K562 (cell line): ENCODE data around the gene AHI1. TPM values are rescaled to one million over a fixed set of nuclear protein-coding genes. Genes with fewer than 3 reads are reported as not detected.

Experiments used
- ARHGAP35 ChIP-seq: fragments of 450-650 bp; IDR thresholded peaks from 2 replicates; pipeline ENCODE4 v1.6.1; 2018; ENCODE audit not compliant: partially characterized antibody
- BRF1 ChIP-seq: IDR thresholded peaks from 3 replicates; pipeline ENCODE4 v1.6.1; 2011; ENCODE audit warnings: borderline replicate concordance, mild to moderate bottlenecking; ENCODE audit not compliant: insufficient read length; ENCODE audit errors: extremely low read depth
- CCAR2 ChIP-seq: fragments of 200-400 bp; formaldehyde crosslinking; IDR thresholded peaks from 2 replicates; pipeline ENCODE4 v1.6.1; 2017; ENCODE audit warnings: mild to moderate bottlenecking, low read depth, low read length
- HDAC6 ChIP-seq: IDR thresholded peaks from 2 replicates; pipeline ENCODE4 v1.6.1; 2012; ENCODE audit warnings: low read depth, mild to moderate bottlenecking, control low read depth, inconsistent platforms, low read length, moderate library complexity
- HMGN3 ChIP-seq: IDR thresholded peaks from 2 replicates; pipeline ENCODE4 v1.6.1; 2011; ENCODE audit warnings: borderline replicate concordance, low read depth, mild to moderate bottlenecking, mixed read lengths, low read length; ENCODE audit not compliant: insufficient read length; ENCODE audit errors: extremely low read depth
- ID3 ChIP-seq, 2 experiments: fragments of 250-450 bp in 1 of 2; fragments of 450-650 bp in 1 of 2; sonication (Bioruptor Pico) in 1 of 2; IDR thresholded peaks; 2 replicates each; pipeline versions ENCODE4 v1.6.1 to v1.8.0; 2016 to 2021; ENCODE audit warnings: mild to moderate bottlenecking in 2 of 2, moderate library complexity in 2 of 2, missing compliant biosample characterization in 1 of 2, missing genetic modification characterization in 1 of 2
- ILF3 ChIP-seq: fragments of 450-650 bp; IDR thresholded peaks from 2 replicates; pipeline ENCODE4 v1.6.1; 2018; ENCODE audit warnings: antibody characterized with exemption, mild to moderate bottlenecking, moderate library complexity, borderline replicate concordance
- JUND ChIP-seq, 2 experiments: IDR thresholded peaks; 2 replicates in 1 of 2; 3 replicates in 1 of 2; pipeline ENCODE4 v1.6.1; 2011; ENCODE audit warnings: borderline replicate concordance in 2 of 2, low read depth in 2 of 2, low read length in 2 of 2, improper control_type of control experiment in 1 of 2, missing biosample characterization in 1 of 2, missing genetic modification characterization in 1 of 2, missing genetic modification reagents in 1 of 2
- KLF13 ChIP-seq: fragments of 450-650 bp; IDR thresholded peaks from 2 replicates; pipeline ENCODE4 v1.6.1; 2016; ENCODE audit warnings: missing genetic modification characterization, low read depth, mild to moderate bottlenecking, missing compliant biosample characterization, moderate library complexity, borderline replicate concordance
- SOX6 ChIP-seq: fragments of 450-650 bp; IDR thresholded peaks from 2 replicates; pipeline ENCODE4 v1.6.1; 2014; ENCODE audit warnings: mild to moderate bottlenecking
- TCF7L2 ChIP-seq: fragments of 150-350 bp; IDR thresholded peaks from 2 replicates; pipeline ENCODE4 v1.6.1; 2016; ENCODE audit warnings: low read depth, mild to moderate bottlenecking, low read length, moderate library complexity
- ZNF239 ChIP-seq: fragments of 250-450 bp; sonication (Bioruptor Pico); IDR thresholded peaks from 2 replicates; pipeline ENCODE4 v1.4.0; 2020; ENCODE audit warnings: mild to moderate bottlenecking
- ZNF699 ChIP-seq: fragments of 250-450 bp; sonication (Bioruptor Pico); IDR thresholded peaks from 2 replicates; pipeline ENCODE4 v1.8.0; 2021; ENCODE audit warnings: mild to moderate bottlenecking, moderate library complexity; ENCODE audit not compliant: insufficient replicate concordance
- polyA plus RNA-seq, 8 experiments: library from polyadenylated mRNA; depleted of rRNA in 4 of 8; stranded (reverse) in 5 of 8; unstranded in 3 of 8; fragments of >200 nt; fragmentation: Nextera tagmentation in 2 of 8; fragmentation: Illumina TruSeq in 1 of 8; extraction: Ambion mirVana in 2 of 8; extraction: Trizol in 1 of 8; gene quantifications; 2 replicates each; pipeline versions ENCODE4 v1.2.1 to v1.2.3, GENCODE V29; 2011 to 2014; ENCODE audit warnings: inconsistent platforms in 1 of 8, missing spikeins in 1 of 8
- total RNA-seq, 7 experiments: library from RNA; depleted of rRNA in 6 of 7; stranded (reverse); fragments of >200 nt in 6 of 7; fragmentation: Illumina TruSeq in 2 of 7; extraction: Trizol in 2 of 7; gene quantifications; 2 replicates each; pipeline versions ENCODE4 v1.2.1 to v1.2.3, GENCODE V29; 2011 to 2021; ENCODE audit warnings: low replicate concordance in 1 of 7
- TF ChIP-seq, protein P1 (sequence below): fragments of 250-450 bp; sonication (Bioruptor Pico); IDR thresholded peaks from 2 replicates; pipeline ENCODE4 v1.4.0; 2020
- TF ChIP-seq, protein P2 (sequence below): sonication (generic); formaldehyde crosslinking; IDR thresholded peaks from 2 replicates; pipeline ENCODE4 v1.8.1; 2023; ENCODE audit warnings: mild to moderate bottlenecking, missing genetic modification reagents
- TF ChIP-seq, protein P3 (sequence below): fragments of 450-650 bp; IDR thresholded peaks from 2 replicates; pipeline ENCODE4 v1.6.1; 2016

AHI1 gene
- total and polyA plus RNA-seq, 9 of the 15 experiments (the other 6 are each of a cell fraction or from before 2014, with no cell fraction given), result 24.7 to 54.9 (median 32.2) TPM

DNA sequence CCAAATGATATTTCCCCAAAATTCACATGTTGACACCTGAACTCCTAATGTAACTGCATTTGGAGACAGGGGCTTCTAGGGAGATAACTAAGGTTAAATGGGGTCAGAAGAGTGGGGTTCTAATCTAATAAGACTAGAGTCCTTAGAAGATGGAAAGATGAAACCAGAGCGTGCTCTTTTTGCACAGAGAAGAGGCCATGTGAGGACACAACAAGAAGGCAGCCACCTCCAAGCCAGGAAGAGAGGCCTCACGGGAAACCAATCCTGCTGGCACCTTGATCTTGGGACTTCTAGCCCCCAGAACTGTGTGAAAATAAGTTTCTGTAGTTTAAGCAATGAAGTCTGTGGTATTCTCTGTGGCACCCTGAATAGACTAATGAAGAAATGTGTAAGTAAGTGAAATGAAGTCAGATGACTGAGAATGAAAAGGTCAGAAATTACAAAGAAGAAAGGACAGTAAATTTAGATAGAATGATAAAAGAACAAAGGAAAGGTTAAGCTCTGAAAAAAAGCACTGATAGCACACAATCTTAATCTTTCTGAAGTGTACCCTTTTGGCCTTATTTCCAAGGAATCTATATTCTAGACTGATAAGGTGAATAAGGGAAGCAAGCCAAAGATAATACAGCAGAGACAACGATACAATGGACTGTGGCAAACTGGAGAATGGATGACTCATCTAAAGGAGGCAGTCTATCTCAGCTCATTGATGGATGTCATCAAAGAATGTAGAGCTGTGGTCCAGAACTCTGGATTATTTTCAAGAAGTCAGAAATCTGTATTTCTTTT is 206.1 kb downstream of the AHI1 start (continued):
- no peak for TF ChIP-seq HMGN3
- TF ChIP-seq ID3 (CRISPR knock-in tag; IDR thresholded peaks at IDR 0.05), result no peak
- peak; percentile 85; the same call in 1 of the 2 replicates for TF ChIP-seq ID3 (tag; IDR thresholded peaks at IDR 0.05)
- TF ChIP-seq, protein P1, sequence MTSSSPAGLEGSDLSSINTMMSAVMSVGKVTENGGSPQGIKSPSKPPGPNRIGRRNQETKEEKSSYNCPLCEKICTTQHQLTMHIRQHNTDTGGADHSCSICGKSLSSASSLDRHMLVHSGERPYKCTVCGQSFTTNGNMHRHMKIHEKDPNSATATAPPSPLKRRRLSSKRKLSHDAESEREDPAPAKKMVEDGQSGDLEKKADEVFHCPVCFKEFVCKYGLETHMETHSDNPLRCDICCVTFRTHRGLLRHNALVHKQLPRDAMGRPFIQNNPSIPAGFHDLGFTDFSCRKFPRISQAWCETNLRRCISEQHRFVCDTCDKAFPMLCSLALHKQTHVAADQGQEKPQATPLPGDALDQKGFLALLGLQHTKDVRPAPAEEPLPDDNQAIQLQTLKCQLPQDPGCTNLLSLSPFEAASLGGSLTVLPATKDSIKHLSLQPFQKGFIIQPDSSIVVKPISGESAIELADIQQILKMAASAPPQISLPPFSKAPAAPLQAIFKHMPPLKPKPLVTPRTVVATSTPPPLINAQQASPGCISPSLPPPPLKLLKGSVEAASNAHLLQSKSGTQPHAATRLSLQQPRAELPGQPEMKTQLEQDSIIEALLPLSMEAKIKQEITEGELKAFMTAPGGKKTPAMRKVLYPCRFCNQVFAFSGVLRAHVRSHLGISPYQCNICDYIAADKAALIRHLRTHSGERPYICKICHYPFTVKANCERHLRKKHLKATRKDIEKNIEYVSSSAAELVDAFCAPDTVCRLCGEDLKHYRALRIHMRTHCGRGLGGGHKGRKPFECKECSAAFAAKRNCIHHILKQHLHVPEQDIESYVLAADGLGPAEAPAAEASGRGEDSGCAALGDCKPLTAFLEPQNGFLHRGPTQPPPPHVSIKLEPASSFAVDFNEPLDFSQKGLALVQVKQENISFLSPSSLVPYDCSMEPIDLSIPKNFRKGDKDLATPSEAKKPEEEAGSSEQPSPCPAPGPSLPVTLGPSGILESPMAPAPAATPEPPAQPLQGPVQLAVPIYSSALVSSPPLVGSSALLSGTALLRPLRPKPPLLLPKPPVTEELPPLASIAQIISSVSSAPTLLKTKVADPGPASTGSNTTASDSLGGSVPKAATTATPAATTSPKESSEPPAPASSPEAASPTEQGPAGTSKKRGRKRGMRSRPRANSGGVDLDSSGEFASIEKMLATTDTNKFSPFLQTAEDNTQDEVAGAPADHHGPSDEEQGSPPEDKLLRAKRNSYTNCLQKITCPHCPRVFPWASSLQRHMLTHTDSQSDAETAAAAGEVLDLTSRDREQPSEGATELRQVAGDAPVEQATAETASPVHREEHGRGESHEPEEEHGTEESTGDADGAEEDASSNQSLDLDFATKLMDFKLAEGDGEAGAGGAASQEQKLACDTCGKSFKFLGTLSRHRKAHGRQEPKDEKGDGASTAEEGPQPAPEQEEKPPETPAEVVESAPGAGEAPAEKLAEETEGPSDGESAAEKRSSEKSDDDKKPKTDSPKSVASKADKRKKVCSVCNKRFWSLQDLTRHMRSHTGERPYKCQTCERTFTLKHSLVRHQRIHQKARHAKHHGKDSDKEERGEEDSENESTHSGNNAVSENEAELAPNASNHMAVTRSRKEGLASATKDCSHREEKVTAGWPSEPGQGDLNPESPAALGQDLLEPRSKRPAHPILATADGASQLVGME (CRISPR knock-in tag), result no peak
- peak; percentile 99 for TF ChIP-seq JUND (IDR thresholded peaks at IDR 0.05; ENCODE audit: borderline replicate concordance, low read depth, low read length)
- peak; percentile 99 for TF ChIP-seq JUND (tag; IDR thresholded peaks at IDR 0.05; ENCODE audit: borderline replicate concordance, low read depth, low read length)
- peak; percentile 99 for TF ChIP-seq SOX6
- no peak for TF ChIP-seq ZNF699
- TF ChIP-seq ILF3, result no peak
- TF ChIP-seq KLF13, result no peak
- TF ChIP-seq, protein P2, sequence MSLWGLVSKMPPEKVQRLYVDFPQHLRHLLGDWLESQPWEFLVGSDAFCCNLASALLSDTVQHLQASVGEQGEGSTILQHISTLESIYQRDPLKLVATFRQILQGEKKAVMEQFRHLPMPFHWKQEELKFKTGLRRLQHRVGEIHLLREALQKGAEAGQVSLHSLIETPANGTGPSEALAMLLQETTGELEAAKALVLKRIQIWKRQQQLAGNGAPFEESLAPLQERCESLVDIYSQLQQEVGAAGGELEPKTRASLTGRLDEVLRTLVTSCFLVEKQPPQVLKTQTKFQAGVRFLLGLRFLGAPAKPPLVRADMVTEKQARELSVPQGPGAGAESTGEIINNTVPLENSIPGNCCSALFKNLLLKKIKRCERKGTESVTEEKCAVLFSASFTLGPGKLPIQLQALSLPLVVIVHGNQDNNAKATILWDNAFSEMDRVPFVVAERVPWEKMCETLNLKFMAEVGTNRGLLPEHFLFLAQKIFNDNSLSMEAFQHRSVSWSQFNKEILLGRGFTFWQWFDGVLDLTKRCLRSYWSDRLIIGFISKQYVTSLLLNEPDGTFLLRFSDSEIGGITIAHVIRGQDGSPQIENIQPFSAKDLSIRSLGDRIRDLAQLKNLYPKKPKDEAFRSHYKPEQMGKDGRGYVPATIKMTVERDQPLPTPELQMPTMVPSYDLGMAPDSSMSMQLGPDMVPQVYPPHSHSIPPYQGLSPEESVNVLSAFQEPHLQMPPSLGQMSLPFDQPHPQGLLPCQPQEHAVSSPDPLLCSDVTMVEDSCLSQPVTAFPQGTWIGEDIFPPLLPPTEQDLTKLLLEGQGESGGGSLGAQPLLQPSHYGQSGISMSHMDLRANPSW (CRISPR knock-in tag), result no peak
- TF ChIP-seq HDAC6, result no peak
- peak; percentile 75 for TF ChIP-seq ZNF239 (CRISPR knock-in tag)
- no peak for TF ChIP-seq CCAR2
- TF ChIP-seq BRF1, result no peak
- TF ChIP-seq, protein P3, sequence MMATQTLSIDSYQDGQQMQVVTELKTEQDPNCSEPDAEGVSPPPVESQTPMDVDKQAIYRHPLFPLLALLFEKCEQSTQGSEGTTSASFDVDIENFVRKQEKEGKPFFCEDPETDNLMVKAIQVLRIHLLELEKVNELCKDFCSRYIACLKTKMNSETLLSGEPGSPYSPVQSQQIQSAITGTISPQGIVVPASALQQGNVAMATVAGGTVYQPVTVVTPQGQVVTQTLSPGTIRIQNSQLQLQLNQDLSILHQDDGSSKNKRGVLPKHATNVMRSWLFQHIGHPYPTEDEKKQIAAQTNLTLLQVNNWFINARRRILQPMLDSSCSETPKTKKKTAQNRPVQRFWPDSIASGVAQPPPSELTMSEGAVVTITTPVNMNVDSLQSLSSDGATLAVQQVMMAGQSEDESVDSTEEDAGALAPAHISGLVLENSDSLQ, result peak; percentile 77
- no peak for TF ChIP-seq TCF7L2
- no peak for TF ChIP-seq ARHGAP35
